CD4-positive, alpha-beta T cell treated with Interleukin-6 at 100 ng/mL for 8 hours (primary cell): Measurements from ENCODE around the gene FER.
"Not testable (repeated sequence)": the region's sequence is repeated elsewhere in the genome, so short reads cannot be mapped to it uniquely, and the experiment has no call there.

Experiments used
- DNase-seq: peaks from one replicate; pipeline ENCODE4 v3.0.0-alpha.2; 2020; ENCODE audit warnings: mixed read lengths, low spot score

FER gene

DNA sequence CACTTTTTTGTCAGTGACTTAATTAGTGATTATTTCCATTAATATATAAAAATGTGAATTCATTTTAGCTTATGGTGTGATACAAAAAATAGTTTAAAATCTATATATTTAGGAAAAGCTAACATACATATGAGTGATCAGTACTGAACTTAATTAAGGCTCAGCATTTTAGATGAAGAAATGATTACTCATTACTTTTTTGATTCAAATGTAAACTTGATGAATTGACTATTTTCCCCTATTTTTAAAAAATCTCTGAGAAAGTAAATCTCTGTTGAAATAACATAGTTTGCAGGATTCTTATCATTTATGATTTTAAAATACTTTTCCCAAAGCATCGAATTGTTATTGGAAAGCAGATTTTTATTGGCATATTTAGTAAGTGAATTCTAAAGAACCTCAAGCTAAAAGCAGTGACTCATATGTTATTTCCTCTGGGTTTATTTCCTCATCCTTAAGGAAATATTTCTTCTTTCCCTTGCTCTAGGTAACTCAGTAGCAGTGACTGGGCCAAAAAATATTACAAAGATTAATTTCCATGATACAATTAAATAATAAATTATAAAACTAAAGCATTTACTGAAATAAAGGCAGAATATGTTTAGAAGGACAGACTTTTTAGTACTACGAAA lies 290.6 kb downstream of the FER start:
- no peak for DNase-seq

- DNase-seq = no peak
Measured at GRCh38 chr5:109041317-109041716, 293.6 kb downstream of the FER start.

- no peak for DNase-seq
Measured at GRCh38 chr5:109045710-109046109, 298.0 kb downstream of the FER start.

GRCh38 chr5:109049565-109049964 lies 301.9 kb downstream of the FER start:
- no peak for DNase-seq

GRCh38 chr5:109050321-109050720 lies 302.6 kb downstream of the FER start:
- DNase-seq = not testable (repeated sequence)

GRCh38 chr5:109052216-109052615 lies 304.5 kb downstream of the FER start:
- DNase-seq = not testable (repeated sequence)

DNA sequence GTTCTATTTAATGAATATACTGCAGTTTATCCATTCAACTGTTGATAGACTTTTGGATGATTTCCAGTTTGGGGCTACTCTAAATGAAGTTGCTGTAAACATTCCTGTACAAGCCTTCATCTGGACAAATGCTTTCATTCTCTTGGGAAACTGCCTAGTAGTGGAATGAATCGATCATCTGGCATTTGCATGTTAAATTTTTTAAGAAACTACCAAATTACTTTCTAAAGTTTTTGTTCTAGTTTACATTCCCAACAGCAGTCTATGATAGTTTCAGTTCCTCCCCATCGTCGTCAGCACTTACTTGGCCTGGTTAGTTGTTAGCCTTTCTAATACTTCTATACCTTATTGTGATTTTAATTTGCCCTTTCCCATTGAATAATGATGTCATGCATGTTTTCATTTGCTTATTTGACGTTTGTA lies 306.3 kb downstream of the FER start:
- DNase-seq = no peak

DNA sequence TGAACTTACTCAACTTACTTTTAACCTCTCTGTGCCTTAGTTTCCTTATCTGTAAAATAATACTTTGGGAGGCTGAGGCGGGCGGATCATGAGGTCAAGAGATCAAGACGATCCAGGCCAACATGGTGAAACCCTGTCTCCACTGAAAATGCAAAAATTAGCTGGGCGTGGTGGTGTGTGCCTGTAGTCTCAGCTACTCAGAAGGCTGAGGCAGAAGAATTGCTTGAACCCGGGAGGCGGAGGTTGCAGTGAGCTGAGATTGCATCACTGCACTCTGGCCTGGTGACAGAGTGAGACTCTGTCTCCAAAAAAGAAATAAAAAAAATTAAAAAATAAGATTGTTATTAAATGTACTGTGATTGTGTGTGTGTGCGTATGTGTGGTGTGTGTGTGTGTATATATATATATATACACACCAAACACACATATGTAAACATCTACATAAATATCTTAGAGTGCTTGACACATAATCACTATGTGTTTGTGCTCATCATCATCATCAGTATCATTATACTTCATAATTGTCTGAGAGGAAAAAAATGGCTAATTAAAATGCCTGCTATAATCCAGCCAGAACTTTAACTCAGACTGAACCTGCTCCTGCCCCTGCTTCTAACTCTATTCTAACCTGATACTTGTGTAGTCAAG lies 312.8 kb downstream of the FER start:
- DNase-seq = no peak

DNA sequence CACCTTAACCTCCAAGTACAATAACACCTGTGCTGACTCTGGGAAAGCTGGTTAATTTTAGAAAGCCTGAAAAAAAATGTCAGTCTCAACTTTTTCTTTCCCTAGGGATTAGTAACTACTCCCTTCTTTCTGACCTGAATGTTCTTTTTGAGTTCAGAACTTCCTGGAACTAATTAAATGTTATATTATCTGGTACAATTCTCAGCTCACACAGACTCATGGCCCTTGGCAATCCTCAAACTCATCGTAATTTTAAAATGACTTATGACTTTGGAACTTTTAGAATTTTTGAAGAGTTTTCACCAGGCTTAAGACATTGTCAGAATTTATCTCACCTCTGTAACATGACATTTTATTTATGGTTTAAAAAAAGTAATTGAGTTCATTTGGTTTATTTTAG lies 315.0 kb downstream of the FER start:
- no peak for DNase-seq

DNA sequence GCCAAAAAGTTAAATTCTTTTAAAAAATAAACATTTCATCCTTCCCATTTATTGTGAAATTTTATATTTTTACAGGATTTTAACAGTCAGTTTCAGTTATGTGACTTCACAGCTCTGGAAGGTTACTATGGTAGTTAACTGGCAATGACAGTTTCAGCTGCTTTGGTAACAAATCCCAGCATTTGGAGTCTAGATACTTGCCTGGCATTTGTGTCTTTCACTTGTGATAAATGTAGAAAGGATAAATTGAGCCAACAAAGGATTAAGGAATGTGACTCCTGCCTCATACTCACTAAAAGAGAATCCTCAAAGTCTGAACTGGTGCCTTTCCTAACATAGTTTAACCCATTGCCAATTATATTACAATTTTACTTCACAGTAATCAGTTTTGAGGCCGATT lies 315.5 kb downstream of the FER start:
- no peak for DNase-seq

DNA sequence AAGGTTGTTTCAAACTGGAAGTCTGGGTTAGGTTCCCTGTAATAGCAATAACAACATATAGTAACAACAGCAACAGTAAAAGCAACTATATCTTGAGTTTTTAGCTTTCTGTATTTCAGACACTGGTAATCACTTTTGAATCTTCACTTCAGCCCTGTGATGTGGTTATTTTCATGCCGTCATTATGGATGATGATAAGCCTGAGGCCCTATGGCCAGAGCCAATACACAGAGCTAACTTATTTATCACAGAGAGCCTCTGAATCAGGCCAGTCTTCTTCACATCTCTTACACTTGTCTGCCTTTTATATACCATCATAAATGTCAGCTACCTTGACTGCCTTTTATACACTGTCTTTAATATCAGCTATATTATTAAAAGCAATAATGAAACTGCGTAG lies 329.0 kb downstream of the FER start:
- no peak for DNase-seq

- no peak for DNase-seq
Measured at GRCh38 chr5:109078448-109078847, 330.8 kb downstream of the FER start.

DNA sequence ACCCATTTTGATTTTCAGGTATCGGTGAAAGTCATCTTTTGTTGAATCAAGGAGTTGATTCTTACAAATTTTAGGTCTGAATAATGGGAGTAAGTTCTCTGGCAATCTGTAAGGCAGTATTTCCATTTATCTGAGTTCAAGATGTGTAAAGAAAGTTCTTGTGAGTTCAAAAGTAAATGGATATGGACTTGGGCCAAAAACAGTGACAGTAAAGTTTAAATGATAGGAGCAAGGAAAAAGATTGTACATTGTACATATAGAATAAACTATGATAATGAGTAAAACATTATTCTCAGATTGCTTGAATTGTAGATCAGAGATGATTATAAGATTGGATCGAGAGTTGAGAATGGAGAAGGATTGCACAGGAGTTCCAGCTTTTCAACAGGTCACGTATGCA lies 332.8 kb downstream of the FER start:
- no peak for DNase-seq

- DNase-seq = no peak
Measured at GRCh38 chr5:109080896-109081295, 333.2 kb downstream of the FER start.

DNA sequence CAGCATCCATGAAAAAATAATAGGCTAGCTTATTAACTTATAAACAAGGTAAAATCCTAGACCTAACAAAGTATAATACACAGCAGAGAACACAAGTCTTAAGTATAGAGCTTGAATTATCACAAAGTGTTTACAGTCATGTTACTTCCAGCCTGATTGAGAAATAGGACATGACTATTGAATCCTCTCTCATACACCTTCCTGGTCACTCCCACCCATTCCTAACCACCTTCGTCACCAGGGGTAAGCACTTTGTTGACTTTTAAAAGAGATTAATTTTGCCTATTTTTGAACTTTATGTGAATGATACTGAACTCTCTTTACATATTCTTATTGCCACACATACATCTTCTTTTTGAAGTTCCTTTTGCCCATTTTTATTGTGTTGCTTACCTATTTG lies 336.2 kb downstream of the FER start:
- DNase-seq = no peak

GRCh38 chr5:109089191-109089590 lies 341.5 kb downstream of the FER start:
- no peak for DNase-seq

DNA sequence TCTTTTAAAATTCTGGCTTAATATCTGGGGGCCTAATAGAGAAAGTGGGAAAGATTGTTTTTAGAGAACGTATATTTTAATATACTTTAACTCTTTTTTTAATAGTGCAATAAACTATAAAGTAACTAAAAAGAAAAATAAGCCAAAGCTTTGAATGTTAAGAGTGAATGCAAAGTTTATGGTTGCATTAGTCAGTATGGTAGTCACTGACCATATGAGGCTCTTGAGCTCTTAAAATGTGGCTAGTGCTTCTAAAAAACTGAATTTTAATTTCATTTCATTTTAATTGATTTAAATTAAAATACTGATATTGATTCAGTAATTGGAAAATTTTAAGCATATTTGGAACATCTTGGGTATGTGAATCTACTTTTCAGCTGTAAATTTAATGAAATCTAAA lies 351.4 kb downstream of the FER start:
- DNase-seq = no peak

GRCh38 chr5:109100971-109101370 lies 353.3 kb downstream of the FER start:
- DNase-seq = no peak

GRCh38 chr5:109102096-109102690 lies 354.5 kb downstream of the FER start:
- DNase-seq = no peak

- DNase-seq = no peak
Measured at GRCh38 chr5:109105631-109106267, 358.1 kb downstream of the FER start.

DNA sequence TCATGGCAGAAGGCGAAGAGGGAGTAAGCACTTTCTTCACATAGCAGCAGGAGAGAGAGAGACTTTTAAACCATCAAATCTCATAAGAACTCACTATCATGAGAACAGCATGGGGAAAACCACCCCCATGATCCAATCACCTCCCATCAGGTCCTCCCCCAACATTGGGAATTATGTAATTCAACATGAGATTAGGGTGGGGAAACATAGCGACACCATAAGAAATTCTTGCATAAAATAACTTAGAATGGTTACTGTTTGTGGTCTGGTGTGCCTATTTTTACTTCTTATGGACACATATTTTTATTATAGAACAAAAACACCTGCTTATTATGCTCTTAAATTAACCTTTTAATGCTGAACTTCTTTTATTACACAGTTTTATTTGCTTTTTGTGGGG lies 364.0 kb downstream of the FER start:
- no peak for DNase-seq

- no peak for DNase-seq
Measured at GRCh38 chr5:109113608-109114007, 365.9 kb downstream of the FER start.

GRCh38 chr5:109121225-109121624 lies 373.5 kb downstream of the FER start:
- no peak for DNase-seq
